BE2C (cell line): Measurements from ENCODE around the gene MAN1A1.

Experiments
- DNase-seq: peaks from one replicate; pipeline ENCODE4 v3.0.0-alpha.2; 2020
- H3K27me3 ChIP-seq: fragments of 250-450 bp; sonication (Bioruptor Pico); 2 replicates; pipeline ENCODE4 v1.5.1; 2020; ENCODE audit warnings: mild to moderate bottlenecking
- H3K36me3 ChIP-seq: fragments of 250-450 bp; sonication (Bioruptor Pico); 2 replicates; pipeline ENCODE4 v1.5.1; 2020; ENCODE audit warnings: mild to moderate bottlenecking
- H3K4me1 ChIP-seq: fragments of 250-450 bp; sonication (Bioruptor Pico); 2 replicates; pipeline ENCODE4 v1.5.1; 2020
- H3K4me3 ChIP-seq: 2 replicates; pipeline ENCODE4 v1.5.1; 2011; ENCODE audit warnings: low read depth, low read length
- H3K9me3 ChIP-seq: fragments of 250-450 bp; sonication (Bioruptor Pico); 2 replicates; pipeline ENCODE4 v1.5.1; 2020
- CTCF ChIP-seq: IDR thresholded peaks from 2 replicates; pipeline ENCODE4 v1.5.1; 2012; ENCODE audit warnings: mild to moderate bottlenecking, low read depth, low read length

MAN1A1 gene

GRCh38 chr6:119243657-119244056, 105.9 kb downstream of the MAN1A1 start:
- H3K4me3 ChIP-seq, result no peak overlapping the region
- no peaks in the 10 kb centered on the region for H3K9me3 ChIP-seq
- TF ChIP-seq CTCF, result no peak
- H3K36me3 ChIP-seq, result peaks cover 25% of the 10 kb centered on the region
- DNase-seq, result no peak
- H3K4me1 ChIP-seq, result peaks cover 32% of the 10 kb centered on the region
- 0 out of 2 replicates have a peak, but pooled peaks cover 3% of the 10 kb centered on the region for H3K27me3 ChIP-seq

GRCh38 chr6:119243037-119243436, 106.5 kb downstream of the MAN1A1 start:
- no peak for TF ChIP-seq CTCF
- Histone ChIP-seq H3K4me3 (no peak overlapping the region), H3K9me3 (no peaks in the 10 kb centered on the region), H3K27me3 (0 out of 2 replicates have a peak, but pooled peaks cover 3% of the 10 kb centered on the region), H3K36me3 (peaks cover 19% of the 10 kb centered on the region), H3K4me1 (peaks cover 32% of the 10 kb centered on the region)
- no peak for DNase-seq

- Histone ChIP-seq H3K4me3 (no peak overlapping the region), H3K4me1 (peaks cover 29% of the 10 kb centered on the region), H3K36me3 (peaks cover 18% of the 10 kb centered on the region), H3K9me3 (no peaks in the 10 kb centered on the region), H3K27me3 (0 out of 2 replicates have a peak, but pooled peaks cover 3% of the 10 kb centered on the region)
- TF ChIP-seq CTCF, result no peak
- no peak for DNase-seq
These were observed 107.8 kb downstream of the MAN1A1 start for GRCh38 chr6:119241540-119242309.

GRCh38 chr6:119241111-119241465, 108.5 kb downstream of the MAN1A1 start:
- DNase-seq, result peak; percentile 16
- Histone ChIP-seq H3K4me3 (no peak overlapping the region), H3K4me1 (peaks cover 29% of the 10 kb centered on the region), H3K9me3 (no peaks in the 10 kb centered on the region), H3K36me3 (peaks cover 15% of the 10 kb centered on the region), H3K27me3 (0 out of 2 replicates have a peak, but pooled peaks cover 3% of the 10 kb centered on the region)
- no peak for TF ChIP-seq CTCF

GRCh38 chr6:119240257-119241110, 109.1 kb downstream of the MAN1A1 start:
- DNase-seq, result no peak
- TF ChIP-seq CTCF, result no peak
- H3K36me3 ChIP-seq, result peaks cover 19% of the 10 kb centered on the region
- H3K4me1 ChIP-seq, result peaks cover 29% of the 10 kb centered on the region
- H3K9me3 ChIP-seq, result no peaks in the 10 kb centered on the region
- H3K27me3 ChIP-seq, result 0 out of 2 replicates have a peak, but pooled peaks cover 3% of the 10 kb centered on the region
- H3K4me3 ChIP-seq, result no peak overlapping the region
